Measurements from ENCODE around the gene SCTR. TPM values are rescaled to one million over a fixed set of nuclear protein-coding genes. Genes with fewer than 3 reads are reported as not detected.

The SCTR gene
- total and polyA plus RNA-seq, 2 donors (not counting 1 experiment from before 2014, with no cell fraction given): not detected

GRCh38 chr2:119463990-119464389, 60.3 kb downstream of the SCTR start:
- Histone ChIP-seq H3K4me2 (replicated peaks; ENCODE audit: low read depth, low read length, poor library complexity, severe bottlenecking) (no peak overlapping the region), H3K36me3 (replicated peaks in 1 of 2; ENCODE audit: control extremely low read depth in 1 of 2, control insufficient read depth in 1 of 2, extremely low read depth in 1 of 2, insufficient read depth in 2 of 2, low read length in 1 of 2) (no peaks in the 10 kb centered on the region), H3K4me1 (ENCODE audit: control insufficient read depth in 2 of 2, insufficient read depth in 2 of 2, low read length in 2 of 2) (no peaks in the 10 kb centered on the region), H3K27me3 (replicated peaks in 1 of 4; ENCODE audit: control extremely low read depth in 1 of 4, control insufficient read depth in 3 of 4, insufficient read depth in 4 of 4, low read length in 3 of 4) (no peaks in the 10 kb centered on the region), H3K4me3 (ENCODE audit: control extremely low read depth in 1 of 5, extremely low read depth in 1 of 5, insufficient read depth in 1 of 5, low read depth in 2 of 5, low read length in 4 of 5) (no peak overlapping the region), H3K9me3 (ENCODE audit: control extremely low read depth in 1 of 3, control insufficient read depth in 2 of 3, insufficient read depth in 1 of 3, low read length in 2 of 3) (no peaks in the 10 kb centered on the region), H3K79me2 (ENCODE audit: control insufficient read depth, insufficient read depth, low read length) (no peaks in the 10 kb centered on the region), H3K27ac (ENCODE audit: low read length in 2 of 2) (no peak overlapping the region), H4K20me1 (ENCODE audit: control insufficient read depth, insufficient read depth, low read length, poor library complexity, severe bottlenecking) (no peaks in the 10 kb centered on the region), H2AFZ (ENCODE audit: insufficient read depth, low read depth, low read length, poor library complexity, severe bottlenecking) (no peak overlapping the region), H3K9ac (ENCODE audit: low read length) (no peak overlapping the region)
- POLR2A ChIA-PET: no interaction called here
- Mint-ChIP-seq H3K9me3 (ENCODE audit: insufficient read depth) (no peaks in the 10 kb centered on the region), H3K4me1 (no peaks in the 10 kb centered on the region), H3K4me3 (no peak overlapping the region), H3K27me3 (no peaks in the 10 kb centered on the region), H3K27ac (no peak overlapping the region)
- WGBS (ENCODE audit: insufficient coverage): 91% methylated on average over 9 of the region's 9 CpGs
- TF ChIP-seq EZH2 (IDR thresholded peaks at IDR 0.05; ENCODE audit: borderline replicate concordance, insufficient read depth, low read depth, low read length, poor library complexity, severe bottlenecking): no peak
- TF ChIP-seq, protein P1, sequence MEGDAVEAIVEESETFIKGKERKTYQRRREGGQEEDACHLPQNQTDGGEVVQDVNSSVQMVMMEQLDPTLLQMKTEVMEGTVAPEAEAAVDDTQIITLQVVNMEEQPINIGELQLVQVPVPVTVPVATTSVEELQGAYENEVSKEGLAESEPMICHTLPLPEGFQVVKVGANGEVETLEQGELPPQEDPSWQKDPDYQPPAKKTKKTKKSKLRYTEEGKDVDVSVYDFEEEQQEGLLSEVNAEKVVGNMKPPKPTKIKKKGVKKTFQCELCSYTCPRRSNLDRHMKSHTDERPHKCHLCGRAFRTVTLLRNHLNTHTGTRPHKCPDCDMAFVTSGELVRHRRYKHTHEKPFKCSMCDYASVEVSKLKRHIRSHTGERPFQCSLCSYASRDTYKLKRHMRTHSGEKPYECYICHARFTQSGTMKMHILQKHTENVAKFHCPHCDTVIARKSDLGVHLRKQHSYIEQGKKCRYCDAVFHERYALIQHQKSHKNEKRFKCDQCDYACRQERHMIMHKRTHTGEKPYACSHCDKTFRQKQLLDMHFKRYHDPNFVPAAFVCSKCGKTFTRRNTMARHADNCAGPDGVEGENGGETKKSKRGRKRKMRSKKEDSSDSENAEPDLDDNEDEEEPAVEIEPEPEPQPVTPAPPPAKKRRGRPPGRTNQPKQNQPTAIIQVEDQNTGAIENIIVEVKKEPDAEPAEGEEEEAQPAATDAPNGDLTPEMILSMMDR (IDR thresholded peaks at IDR 0.05): no peak
- intact Hi-C loops (cut with micrococcal nuclease): no loop called here
- ATAC-seq (ENCODE audit: low read depth) (no peak), DNase-seq (no peak)
- CTCF ChIA-PET: interaction anchor here (0.8 kb wide), 1 partner anchor 13 kb away, joined by 4 read pairs; no protein-coding TSS in a partner anchor

DNA sequence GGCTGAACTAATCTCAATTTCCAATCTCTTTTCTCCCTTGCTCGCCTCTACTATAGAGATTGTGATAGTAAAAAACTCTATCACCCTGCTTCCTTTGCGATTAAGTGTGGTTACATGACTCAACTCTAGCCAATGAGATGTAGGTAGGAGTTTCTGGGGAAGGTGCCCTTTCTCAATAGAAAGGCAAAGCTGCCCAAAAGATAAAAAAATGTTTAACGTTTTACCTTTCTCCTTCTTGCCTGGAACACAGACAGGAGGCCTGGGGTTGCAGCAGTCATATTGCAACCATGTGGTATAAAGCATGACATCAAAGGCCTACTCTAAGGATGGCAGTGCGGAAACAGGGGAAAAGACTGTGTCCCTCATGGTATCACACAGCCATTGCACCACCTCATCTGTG, 61.1 kb downstream of the SCTR start:
- WGBS (ENCODE audit: insufficient coverage): 100% methylated on average over 1 of the region's 4 CpGs
- no peaks in the 10 kb centered on the region for H3K4me1 Mint-ChIP-seq
- H3K27ac Mint-ChIP-seq: no peak overlapping the region
- DNase-seq (no peak), ATAC-seq (ENCODE audit: low read depth) (no peak)
- H3K9me3 Mint-ChIP-seq (ENCODE audit: insufficient read depth): no peaks in the 10 kb centered on the region
- H3K27me3 Mint-ChIP-seq: no peaks in the 10 kb centered on the region
- no peak overlapping the region for H3K4me3 Mint-ChIP-seq
- Histone ChIP-seq H4K20me1 (ENCODE audit: control insufficient read depth, insufficient read depth, low read length, poor library complexity, severe bottlenecking) (no peaks in the 10 kb centered on the region), H3K9me3 (ENCODE audit: control extremely low read depth in 1 of 3, control insufficient read depth in 2 of 3, insufficient read depth in 1 of 3, low read length in 2 of 3) (no peaks in the 10 kb centered on the region), H3K36me3 (replicated peaks in 1 of 2; ENCODE audit: control extremely low read depth in 1 of 2, control insufficient read depth in 1 of 2, extremely low read depth in 1 of 2, insufficient read depth in 2 of 2, low read length in 1 of 2) (no peaks in the 10 kb centered on the region), H3K9ac (ENCODE audit: low read length) (no peak overlapping the region), H3K79me2 (ENCODE audit: control insufficient read depth, insufficient read depth, low read length) (no peaks in the 10 kb centered on the region), H3K27me3 (replicated peaks in 1 of 4; ENCODE audit: control extremely low read depth in 1 of 4, control insufficient read depth in 3 of 4, insufficient read depth in 4 of 4, low read length in 3 of 4) (no peaks in the 10 kb centered on the region), H3K4me1 (ENCODE audit: control insufficient read depth in 2 of 2, insufficient read depth in 2 of 2, low read length in 2 of 2) (no peaks in the 10 kb centered on the region), H3K4me3 (ENCODE audit: control extremely low read depth in 1 of 5, extremely low read depth in 1 of 5, insufficient read depth in 1 of 5, low read depth in 2 of 5, low read length in 4 of 5) (no peak overlapping the region), H2AFZ (ENCODE audit: insufficient read depth, low read depth, low read length, poor library complexity, severe bottlenecking) (no peak overlapping the region), H3K4me2 (replicated peaks; ENCODE audit: low read depth, low read length, poor library complexity, severe bottlenecking) (no peak overlapping the region), H3K27ac (ENCODE audit: low read length in 2 of 2) (no peak overlapping the region)
- intact Hi-C loops (cut with micrococcal nuclease): no loop called here
- CTCF ChIA-PET: interaction anchor here (1.2 kb wide), 1 partner anchor 56 kb away, joined by 3 read pairs; no protein-coding TSS in a partner anchor
- POLR2A ChIA-PET: no interaction called here
- TF ChIP-seq, protein P1 (IDR thresholded peaks at IDR 0.05): no peak
- TF ChIP-seq EZH2 (IDR thresholded peaks at IDR 0.05; ENCODE audit: borderline replicate concordance, insufficient read depth, low read depth, low read length, poor library complexity, severe bottlenecking): no peak
